Measurements from ENCODE around the gene TP53I11.

DNA sequence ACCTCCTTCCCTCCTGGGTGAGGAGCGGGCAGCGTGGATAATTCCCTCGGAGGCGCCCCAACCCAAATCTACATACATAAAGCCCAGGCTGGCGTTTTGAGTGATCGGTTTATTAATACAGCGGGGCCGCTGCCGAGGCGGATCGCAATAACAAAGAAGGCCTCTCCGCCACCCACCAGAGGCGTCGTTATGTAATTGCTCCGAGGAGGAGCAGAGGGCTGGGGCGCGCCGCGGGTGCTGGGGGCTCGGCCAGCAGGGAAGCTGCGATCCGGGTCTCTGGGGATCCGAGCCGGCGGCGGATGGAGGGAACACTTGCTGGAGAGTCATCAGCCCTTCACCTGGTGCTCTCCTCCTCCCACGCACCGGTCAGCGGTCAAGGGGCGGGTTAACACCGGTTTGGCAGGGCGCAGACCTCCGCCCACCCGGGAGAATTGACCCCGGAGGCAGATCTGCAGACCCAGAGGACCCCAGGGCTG, 6.4 kb upstream of the TP53I11 start:
- TF ChIP-seq, protein P1, sequence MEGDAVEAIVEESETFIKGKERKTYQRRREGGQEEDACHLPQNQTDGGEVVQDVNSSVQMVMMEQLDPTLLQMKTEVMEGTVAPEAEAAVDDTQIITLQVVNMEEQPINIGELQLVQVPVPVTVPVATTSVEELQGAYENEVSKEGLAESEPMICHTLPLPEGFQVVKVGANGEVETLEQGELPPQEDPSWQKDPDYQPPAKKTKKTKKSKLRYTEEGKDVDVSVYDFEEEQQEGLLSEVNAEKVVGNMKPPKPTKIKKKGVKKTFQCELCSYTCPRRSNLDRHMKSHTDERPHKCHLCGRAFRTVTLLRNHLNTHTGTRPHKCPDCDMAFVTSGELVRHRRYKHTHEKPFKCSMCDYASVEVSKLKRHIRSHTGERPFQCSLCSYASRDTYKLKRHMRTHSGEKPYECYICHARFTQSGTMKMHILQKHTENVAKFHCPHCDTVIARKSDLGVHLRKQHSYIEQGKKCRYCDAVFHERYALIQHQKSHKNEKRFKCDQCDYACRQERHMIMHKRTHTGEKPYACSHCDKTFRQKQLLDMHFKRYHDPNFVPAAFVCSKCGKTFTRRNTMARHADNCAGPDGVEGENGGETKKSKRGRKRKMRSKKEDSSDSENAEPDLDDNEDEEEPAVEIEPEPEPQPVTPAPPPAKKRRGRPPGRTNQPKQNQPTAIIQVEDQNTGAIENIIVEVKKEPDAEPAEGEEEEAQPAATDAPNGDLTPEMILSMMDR (IDR thresholded peaks at IDR 0.05; ENCODE audit: low read length), result no peak
- no peak for TF ChIP-seq EZH2 (optimal IDR thresholded peaks at IDR 0.05; ENCODE audit: low read depth, low read length)
